Stimulated activated CD4-positive, alpha-beta T cell treated with anti-CD3 and anti-CD28 coated beads, Interleukin-12 subunit alpha, Interleukin-12 subunit beta, amount 100 ng/mL, for 48 hours (primary cell): ENCODE results near the gene RAB24.
"Not testable (repeated sequence)": the region's sequence is repeated elsewhere in the genome, so short reads cannot be mapped to it uniquely, and the experiment has no call there.

ENCODE experiments used
- DNase-seq, 3 donors: peaks; one replicate each; pipeline ENCODE4 v3.0.0-alpha.2; 2020; ENCODE audit warnings: low read depth in 2 of 3, low spot score in 1 of 3

RAB24 gene

DNA sequence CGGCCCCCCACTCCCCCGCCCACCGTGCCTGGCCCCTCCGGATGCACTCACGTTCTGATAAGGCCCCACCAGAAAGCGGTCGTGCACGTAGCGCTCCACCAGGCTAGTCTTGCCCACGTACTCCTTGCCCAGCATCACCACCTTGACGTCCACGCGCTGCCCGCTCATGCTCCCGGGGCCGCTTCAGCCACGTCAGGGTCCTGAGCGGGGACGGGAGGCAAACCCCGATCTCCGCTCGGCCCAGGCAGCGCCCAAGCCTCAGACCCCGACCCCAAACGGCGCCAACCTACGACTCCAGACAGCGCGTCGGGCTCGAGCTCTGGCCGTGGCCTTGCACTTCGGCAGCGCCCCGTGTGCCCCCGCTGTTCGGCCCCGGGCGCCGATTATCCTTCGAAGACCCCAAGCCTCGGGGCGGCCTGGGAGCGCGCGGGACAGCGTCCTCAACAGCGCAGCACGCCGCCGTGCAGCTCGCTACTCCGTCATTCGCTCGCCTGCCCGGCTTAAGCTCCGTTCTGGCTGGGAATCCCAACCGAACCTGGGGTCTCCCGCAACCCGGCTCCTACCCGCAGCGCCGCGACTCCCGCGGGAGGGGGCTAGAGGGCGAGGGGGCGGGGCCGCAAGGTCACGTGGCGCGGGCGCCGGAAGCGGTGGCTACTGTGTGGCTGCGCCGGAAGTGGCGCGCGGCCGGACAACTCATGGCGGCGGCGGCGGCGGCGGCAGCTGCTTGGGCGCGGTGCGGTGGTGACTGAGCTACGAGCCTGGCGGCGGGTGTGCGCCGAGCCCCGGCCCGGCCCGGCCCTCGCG lies at the start of gene RAB24, which contains the start of gene PRELID1:
Gene RAB24, minus strand, starts transcription at position 599 of the 804 bp plus-strand sequence. Its CDS starts 431 bp downstream, at position 168.
Gene PRELID1, plus strand, starts transcription at position 679 of the 804 bp plus-strand sequence. CDS start 187 bp downstream, outside the sequence.
- DNase-seq, result peak; percentile 78 to 87 (median 84)

GRCh38 chr5:177353093-177353492 lies 49.6 kb upstream of the RAB24 start:
- no peak for DNase-seq

DNA sequence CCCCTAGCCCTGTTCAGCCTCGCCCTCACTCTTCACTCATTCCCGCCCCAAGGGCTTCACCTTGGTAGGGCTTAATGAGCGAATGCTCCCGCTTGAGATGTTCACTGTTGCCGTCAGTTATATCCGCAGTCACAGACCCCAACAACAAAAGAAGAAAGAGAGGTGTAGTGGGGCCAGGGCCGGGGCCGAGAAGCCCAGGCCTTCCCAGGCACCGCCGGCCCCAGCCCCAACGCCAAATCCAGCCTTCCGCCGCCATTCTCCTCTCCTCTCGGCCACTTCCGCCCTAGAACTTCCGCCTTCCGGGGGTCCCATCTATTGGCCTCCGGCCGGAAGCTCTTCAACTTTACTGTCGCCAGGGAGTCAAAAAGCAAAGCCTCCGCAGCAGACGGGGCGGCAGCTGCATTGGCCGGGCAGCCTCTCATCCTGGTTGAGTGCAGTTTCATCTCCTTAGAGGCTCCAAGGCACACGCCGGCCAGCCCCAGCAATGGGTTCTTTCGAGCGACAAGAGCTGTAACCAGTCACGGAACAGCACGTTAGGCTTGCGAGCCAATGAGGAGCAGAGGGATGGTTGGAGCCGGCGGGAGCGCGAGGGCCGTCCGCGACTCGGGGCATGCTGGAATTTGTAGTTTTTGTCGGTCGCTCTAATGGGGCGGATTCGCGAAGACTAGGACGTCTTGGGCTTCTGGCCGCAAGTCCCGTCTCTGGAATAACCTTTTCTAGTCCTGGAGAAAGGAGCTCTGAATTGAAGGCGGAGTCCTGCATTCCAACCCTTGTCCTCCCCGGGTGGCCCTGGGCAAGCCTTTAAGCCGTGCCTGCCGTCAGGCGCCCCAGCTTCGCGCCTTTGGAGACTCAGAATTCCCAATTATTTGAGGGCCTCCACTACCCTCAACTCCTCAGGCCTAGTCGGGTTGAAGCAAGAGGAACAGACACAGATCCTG lies 48.1 kb upstream of the RAB24 start, which contains the start of gene LMAN2:
Gene LMAN2, minus strand, starts transcription at position 277 of the 938 bp plus-strand sequence. Its CDS starts 21 bp downstream, at position 256.
- DNase-seq, result peak; percentile 84 to 90 (median 87)

DNA sequence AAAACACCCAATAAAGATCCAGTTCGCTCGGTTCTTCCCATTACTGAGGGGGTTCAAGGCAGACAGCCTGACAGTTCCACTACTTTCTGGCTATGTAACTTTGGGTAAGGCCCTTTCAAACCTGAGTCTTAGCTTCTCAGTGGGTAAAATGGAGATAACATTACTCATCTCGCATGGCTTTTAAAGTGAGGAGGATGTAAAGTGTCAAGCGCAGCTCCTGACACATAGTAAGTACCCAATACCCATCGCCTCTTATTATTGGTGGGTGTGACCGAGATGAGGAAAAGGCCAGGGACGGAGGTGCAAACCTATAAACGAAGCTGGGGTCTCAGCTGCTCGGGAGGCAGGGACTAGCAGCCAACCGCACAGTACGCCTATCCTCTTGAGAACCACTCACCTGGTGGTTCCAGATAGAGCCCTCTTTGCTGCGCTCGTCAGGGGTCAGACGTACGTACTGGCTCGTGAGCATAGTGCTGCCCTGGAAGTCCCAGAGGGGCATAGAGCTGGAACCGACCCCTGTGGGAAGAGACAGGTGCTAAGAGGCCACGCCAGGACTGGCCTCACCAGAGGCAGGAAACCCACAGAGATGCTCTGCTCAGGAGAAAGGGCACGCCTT lies 47.4 kb upstream of the RAB24 start:
- DNase-seq, result no peak

- DNase-seq, result no peak
These were observed 46.2 kb upstream of the RAB24 start for GRCh38 chr5:177349762-177350161.

- DNase-seq, result no peak
These were observed 45.8 kb upstream of the RAB24 start for GRCh38 chr5:177349362-177349647.

GRCh38 chr5:177347699-177348098 lies 44.2 kb upstream of the RAB24 start:
- no peak for DNase-seq

DNA sequence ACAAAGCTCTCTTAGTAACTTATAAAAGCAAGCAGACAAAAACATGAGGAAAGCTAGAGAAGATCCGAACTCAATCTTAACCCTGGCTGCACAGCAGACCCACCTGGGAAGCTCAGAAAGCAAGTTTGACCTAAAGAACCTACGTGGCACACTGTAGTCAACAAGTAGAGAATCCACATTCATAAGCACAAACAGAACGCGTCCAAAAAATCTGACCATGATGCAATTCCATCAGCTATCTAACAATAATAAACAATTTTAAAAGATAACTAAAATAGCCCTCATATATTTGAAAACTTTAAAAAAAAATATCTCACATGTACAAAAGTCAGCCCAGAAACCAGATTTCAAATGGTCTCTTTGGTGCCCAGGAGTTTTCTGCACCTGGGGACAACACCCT lies 43.3 kb upstream of the RAB24 start:
- DNase-seq, result no peak

DNA sequence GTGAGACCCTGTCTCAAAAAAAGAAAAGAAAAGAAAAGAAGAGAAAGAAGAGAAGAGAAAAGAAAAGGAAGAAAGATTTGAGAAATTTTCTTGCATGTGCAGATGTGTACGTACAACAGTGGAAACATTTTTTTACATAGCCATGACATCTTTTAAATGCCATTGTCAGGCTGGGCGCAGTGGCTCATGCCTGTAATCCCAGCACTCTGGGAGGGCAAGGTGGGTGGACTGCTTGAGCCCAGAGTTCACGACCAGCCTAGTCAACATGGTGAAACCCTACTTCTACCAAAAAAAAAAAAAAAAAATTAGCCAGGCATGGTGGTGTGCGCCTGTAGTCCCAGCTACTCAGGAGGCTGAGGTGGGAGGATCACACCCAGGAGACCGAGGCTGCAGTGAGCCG lies 41.4 kb upstream of the RAB24 start:
- no peak for DNase-seq

GRCh38 chr5:177343777-177344176 lies 40.3 kb upstream of the RAB24 start:
- no peak for DNase-seq

- not testable (repeated sequence) for DNase-seq
These were observed 39.5 kb upstream of the RAB24 start for GRCh38 chr5:177343000-177343399.

GRCh38 chr5:177339107-177339638 lies 35.7 kb upstream of the RAB24 start:
- DNase-seq, result no peak

GRCh38 chr5:177338251-177339106 lies 35.0 kb upstream of the RAB24 start:
- no peak for DNase-seq

GRCh38 chr5:177336603-177337494 lies 33.3 kb upstream of the RAB24 start:
- DNase-seq, result no peak

DNA sequence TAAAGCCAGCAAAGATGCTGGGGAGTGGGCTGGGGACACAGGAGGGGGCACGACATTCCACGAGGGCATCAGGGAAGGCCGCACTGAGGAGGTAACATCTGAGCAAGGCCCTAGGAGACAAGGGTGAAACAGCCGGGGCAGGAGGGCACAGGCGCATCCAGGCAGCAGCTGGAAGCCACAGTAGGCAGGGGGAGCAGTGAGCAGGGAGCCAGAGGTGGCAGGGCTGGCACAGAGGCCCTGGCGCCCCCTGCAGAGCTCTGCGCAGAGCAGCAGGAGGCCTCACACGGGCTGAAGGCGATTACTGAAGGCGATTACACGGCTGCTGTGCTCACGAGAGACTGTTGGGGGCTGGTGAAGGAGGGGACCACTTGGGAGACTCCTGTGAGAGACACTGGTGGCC lies 32.6 kb upstream of the RAB24 start:
- DNase-seq, result peak in 1 of 3 donors; percentile 20

- DNase-seq, result no peak
These were observed 32.2 kb upstream of the RAB24 start for GRCh38 chr5:177335701-177336065.

- DNase-seq, result no peak
These were observed 31.5 kb upstream of the RAB24 start for GRCh38 chr5:177334781-177335700.

DNA sequence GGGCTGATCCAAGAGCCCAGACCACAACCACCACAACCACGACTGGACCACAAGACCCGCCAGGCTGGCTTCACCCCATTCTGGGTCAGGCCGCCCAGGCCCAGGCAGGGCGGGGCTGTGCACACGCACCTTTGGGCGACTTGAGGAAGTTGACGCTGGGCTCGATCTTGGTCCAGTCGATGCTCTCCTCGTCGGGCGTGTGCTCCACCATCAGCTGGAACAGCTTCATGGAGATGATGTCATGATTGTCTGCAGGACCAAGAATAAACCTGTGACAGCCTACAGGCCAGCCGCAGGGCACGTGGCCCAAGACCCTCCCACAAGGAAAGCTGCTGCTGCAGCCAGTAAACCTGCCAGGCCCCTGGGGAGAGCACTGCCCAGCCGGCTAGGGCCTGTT lies 30.6 kb upstream of the RAB24 start:
- no peak for DNase-seq
